Upper lobe of left lung (tissue), 6 donors: ENCODE results near the gene MRGPRD. TPM values are rescaled to one million over a fixed set of nuclear protein-coding genes. Genes with fewer than 3 reads are reported as not detected.
A peak's percentile ranks its signal among the peaks of the same experiment; 100 is the strongest.

Experiments
- ATAC-seq, 2 donors: fragments of 200-7000 bp; cut with Tn5 transposase; one replicate each; pipeline ENCODE4 v1.9.1; 2022; ENCODE audit warnings: mild to moderate bottlenecking in 2 of 2, moderate library complexity in 2 of 2; ENCODE audit not compliant: low FRiP score in 2 of 2
- DNase-seq, 2 donors: peaks; one replicate each; pipeline ENCODE4 v3.0.0-alpha.2; 2019 to 2020
- H3K27ac ChIP-seq, 4 donors: fragments of 200-600 bp; sonication (generic); one replicate each; pipeline ENCODE4 v1.5.1; 2016 to 2019
- H3K27me3 ChIP-seq, 4 donors: fragments of 200-600 bp; sonication (generic); one replicate each; pipeline ENCODE4 v1.5.1; 2017 to 2019
- H3K36me3 ChIP-seq, 4 donors: fragments of 200-600 bp; sonication (generic); one replicate each; pipeline ENCODE4 v1.5.1; 2016 to 2019
- H3K4me1 ChIP-seq, 4 donors: fragments of 200-600 bp; sonication (generic); one replicate each; pipeline ENCODE4 v1.5.1; 2018 to 2019
- H3K4me3 ChIP-seq, 4 donors: fragments of 200-600 bp; sonication (generic); one replicate each; pipeline ENCODE4 v1.5.1; 2017 to 2019; ENCODE audit warnings: mild to moderate bottlenecking in 2 of 4, moderate library complexity in 1 of 4
- H3K9me3 ChIP-seq, 4 donors: fragments of 200-600 bp; sonication (generic); one replicate each; pipeline ENCODE4 v1.5.1; 2018 to 2019
- CTCF ChIP-seq, 6 experiments: fragments of 450-650 bp in 4 of 6; fragments of 200-600 bp in 2 of 6; sonication (generic) in 2 of 6; IDR thresholded peaks; one replicate each; pipeline ENCODE4 v1.5.1; 2016 to 2019; ENCODE audit warnings: antibody characterized with exemption in 6 of 6
- EP300 ChIP-seq, 4 donors: sonication (generic); formaldehyde crosslinking; IDR thresholded peaks; one replicate each; pipeline ENCODE4 v1.5.1; 2017; ENCODE audit warnings: antibody characterized with exemption in 4 of 4, control low read depth in 2 of 4
- POLR2A ChIP-seq, 4 donors: fragments of 450-650 bp; IDR thresholded peaks; one replicate each; pipeline ENCODE4 v1.5.1; 2016 to 2017; ENCODE audit warnings: antibody characterized with exemption in 4 of 4, mild to moderate bottlenecking in 2 of 4
- POLR2AphosphoS5 ChIP-seq, 2 donors: sonication (generic); formaldehyde crosslinking; IDR thresholded peaks; one replicate each; pipeline ENCODE4 v1.5.1; 2017; ENCODE audit warnings: antibody characterized with exemption in 2 of 2
- whole genome bisulfite sequencing, 2 donors: methylation state at CpG; one replicate each; pipeline ENCODE4 v1.1.5; 2017 to 2018; 5-methylcytosine and 5-hydroxymethylcytosine counted together
- total RNA-seq, 6 donors: library from RNA; depleted of rRNA in 4 of 6; stranded (reverse); fragments of >200 nt in 4 of 6; gene quantifications; one replicate each; pipeline versions ENCODE4 v1.1.0 to v1.2.1, GENCODE V29; 2016 to 2021
- donor health status: DM: no; HTN: no; CAD: no; lungs with moderate emphysema.
- donor health status: DM: no; HTN: yes; CAD: no; lungs with severe emphysema.

Gene MRGPRD
- not detected for total RNA-seq

GRCh38 chr11:68980776-68981065, at the start of gene MRGPRD:
Gene MRGPRD (minus strand): TSS chr11:68980986. CDS start chr11:68980986, 0 bp downstream.
- no peaks in the 10 kb centered on the region for H3K9me3 ChIP-seq
- no peak for ATAC-seq
- no peak within 1 kb of the TSS for H3K4me3 ChIP-seq
- H3K4me1 ChIP-seq: no peaks in the 10 kb centered on the region
- peak in 1 of 2 donors; percentile 3 for DNase-seq
- H3K27me3 ChIP-seq: no peaks in the 10 kb centered on the region
- no peak within 1 kb of the TSS for H3K27ac ChIP-seq
- TF ChIP-seq EP300 (IDR thresholded peaks at IDR 0.05): no peak
- TF ChIP-seq POLR2AphosphoS5 (IDR thresholded peaks at IDR 0.05): no peak
- TF ChIP-seq POLR2A (IDR thresholded peaks at IDR 0.05): no peak
- TF ChIP-seq CTCF (IDR thresholded peaks at IDR 0.05): no peak
- WGBS, 2 donors: 79 to 85% methylated on average over 6 to 8 of the region's 8 CpGs
- no peaks in the 10 kb centered on the region for H3K36me3 ChIP-seq

- peaks cover 0 to 12% (median 10%) of the 10 kb centered on the region in 4 donors for H3K4me1 ChIP-seq
- no peaks in the 10 kb centered on the region for H3K27me3 ChIP-seq
- ATAC-seq: no peak
- H3K9me3 ChIP-seq: no peaks in the 10 kb centered on the region
- 67 to 69% methylated on average over 6 of the region's 6 CpGs for WGBS, 2 donors
- no peaks in the 10 kb centered on the region for H3K36me3 ChIP-seq
- no peak overlapping the region for H3K4me3 ChIP-seq
- no peak for TF ChIP-seq EP300 (IDR thresholded peaks at IDR 0.05)
- no peak for TF ChIP-seq POLR2AphosphoS5 (IDR thresholded peaks at IDR 0.05)
- TF ChIP-seq POLR2A (IDR thresholded peaks at IDR 0.05): no peak
- no peak for TF ChIP-seq CTCF (IDR thresholded peaks at IDR 0.05)
- no peak overlapping the region for H3K27ac ChIP-seq
- DNase-seq: no peak
Measured at GRCh38 chr11:69030301-69030700, 49.5 kb upstream of the MRGPRD start.

- Histone ChIP-seq H3K4me1 (peaks cover 0 to 12% (median 8%) of the 10 kb centered on the region in 4 donors), H3K9me3 (no peaks in the 10 kb centered on the region), H3K27ac (peak overlapping the region in 2 of 4 donors; percentile 45 to 57), H3K36me3 (no peaks in the 10 kb centered on the region), H3K4me3 (no peak overlapping the region), H3K27me3 (no peaks in the 10 kb centered on the region)
- WGBS, 2 donors: 34 to 53% methylated on average over 9 of the region's 9 CpGs
- TF ChIP-seq POLR2AphosphoS5 (IDR thresholded peaks at IDR 0.05): peak in 1 of 2 donors; percentile 49
- TF ChIP-seq EP300 (IDR thresholded peaks at IDR 0.05): no peak
- peak in 1 of 2 donors; percentile 92 for DNase-seq
- ATAC-seq: peak; percentile 56 to 70
Measured at GRCh38 chr11:69027704-69028372, 47.1 kb upstream of the MRGPRD start.

GRCh38 chr11:69024509-69024908, 43.7 kb upstream of the MRGPRD start:
- H3K27ac ChIP-seq: no peak overlapping the region
- no peak overlapping the region for H3K4me3 ChIP-seq
- no peaks in the 10 kb centered on the region for H3K36me3 ChIP-seq
- WGBS, 2 donors: 88 to 91% methylated on average over 5 to 6 of the region's 6 CpGs
- peaks cover 0 to 12% (median 8%) of the 10 kb centered on the region in 4 donors for H3K4me1 ChIP-seq
- TF ChIP-seq POLR2A (IDR thresholded peaks at IDR 0.05): no peak
- TF ChIP-seq EP300 (IDR thresholded peaks at IDR 0.05): no peak
- no peak for TF ChIP-seq POLR2AphosphoS5 (IDR thresholded peaks at IDR 0.05)
- TF ChIP-seq CTCF (IDR thresholded peaks at IDR 0.05): no peak
- DNase-seq (no peak), ATAC-seq (no peak)
- no peaks in the 10 kb centered on the region for H3K9me3 ChIP-seq
- no peaks in the 10 kb centered on the region for H3K27me3 ChIP-seq

- no peaks in the 10 kb centered on the region for H3K27me3 ChIP-seq
- no peak for ATAC-seq
- DNase-seq: no peak
- H3K27ac ChIP-seq: no peak overlapping the region
- H3K4me1 ChIP-seq: no peaks in the 10 kb centered on the region
- H3K36me3 ChIP-seq: no peaks in the 10 kb centered on the region
- no peaks in the 10 kb centered on the region for H3K9me3 ChIP-seq
- no peak overlapping the region for H3K4me3 ChIP-seq
- WGBS, 2 donors: 73 to 75% methylated on average over 8 to 10 of the region's 10 CpGs
- no peak for TF ChIP-seq CTCF (IDR thresholded peaks at IDR 0.05)
- TF ChIP-seq EP300 (IDR thresholded peaks at IDR 0.05): no peak
- no peak for TF ChIP-seq POLR2A (IDR thresholded peaks at IDR 0.05)
- TF ChIP-seq POLR2AphosphoS5 (IDR thresholded peaks at IDR 0.05): no peak
Measured at GRCh38 chr11:69022260-69022659, 41.5 kb upstream of the MRGPRD start.
